A549 (cell line): Measurements from ENCODE around the gene TM6SF1. TPM values are rescaled to one million over a fixed set of nuclear protein-coding genes. Genes with fewer than 3 reads are reported as not detected.
A peak's percentile ranks its signal among the peaks of the same experiment; 100 is the strongest.

ENCODE experiments used
- ATAC-seq, 2 experiments: fragments of 200-7000 bp in 1 of 2; fragments of >200 bp in 1 of 2; cut with Nextera tagmentation in 1 of 2; cut with Tn5 transposase in 1 of 2; 3 replicates each; pipeline versions ENCODE4 v1.8.0 to v1.9.1; 2018 to 2020; ENCODE audit warnings: mild to moderate bottlenecking in 1 of 2, moderate library complexity in 1 of 2
- CTCF ChIA-PET: fragments of 300-600 bp; sonication (Branson Sonifier 250); formaldehyde crosslinking; extraction: SDS; loops from one replicate; lab custom pipeline; 2021; ENCODE audit warnings: antibody characterized with exemption, inconsistent platforms; lab: Yijun Ruan, JAX
- POLR2A ChIA-PET: fragments of 350-600 bp; formaldehyde crosslinking; extraction: SDS; loops from one replicate; lab custom pipeline; 2021; ENCODE audit warnings: antibody characterized with exemption, inconsistent platforms; lab: Yijun Ruan, JAX
- DNase-seq, 2 experiments: peaks; one replicate each; pipeline versions ENCODE4 v3.0.0 to v3.0.0-alpha.2; 2011 to 2016; ENCODE audit warnings: low read depth in 1 of 2, low spot score in 1 of 2
- FAIRE-seq: peaks from 2 replicates; lab custom pipeline; 2011; peaks lifted over from hg19 to GRCh38; lab: Jason Lieb, UNC
- H3K27ac ChIP-seq, 2 experiments: fragments of >200 bp; sonication (Bioruptor Twin); formaldehyde crosslinking; 3 replicates each; pipeline ENCODE4 v1.5.1; 2016 to 2017
- H3K4me1 ChIP-seq: fragments of >200 bp; sonication (Bioruptor Twin); formaldehyde crosslinking; 3 replicates; pipeline ENCODE4 v1.6.1; 2016
- H3K4me2 ChIP-seq: fragments of >200 bp; sonication (Bioruptor Twin); formaldehyde crosslinking; 3 replicates; pipeline ENCODE4 v1.6.1; 2016
- H3K4me3 ChIP-seq: fragments of >200 bp; sonication (Bioruptor Twin); formaldehyde crosslinking; 3 replicates; pipeline ENCODE4 v1.5.1; 2016
- H3K9me3 ChIP-seq: fragments of >200 bp; sonication (Bioruptor Twin); formaldehyde crosslinking; 3 replicates; pipeline ENCODE4 v1.6.1; 2016
- ATOH8 ChIP-seq: fragments of 250-450 bp; sonication (Bioruptor Pico); IDR thresholded peaks from 2 replicates; pipeline ENCODE4 v1.5.0; 2020; ENCODE audit warnings: low read depth, mild to moderate bottlenecking, moderate library complexity
- CBX2 ChIP-seq: fragments of 200-600 bp; sonication (generic); IDR thresholded peaks from 2 replicates; pipeline ENCODE4 v1.6.1; 2016; ENCODE audit warnings: low read depth, mild to moderate bottlenecking, borderline replicate concordance
- CBX8 ChIP-seq: fragments of 200-600 bp; sonication (generic); IDR thresholded peaks from 2 replicates; pipeline ENCODE4 v1.6.1; 2016
- CHD2 ChIP-seq: fragments of 150-350 bp; IDR thresholded peaks from 2 replicates; pipeline ENCODE4 v1.6.1; 2014; ENCODE audit warnings: low read length; ENCODE audit not compliant: partially characterized antibody
- CTCF ChIP-seq: fragments of >200 bp; sonication (Bioruptor Twin); formaldehyde crosslinking; IDR thresholded peaks from 3 replicates; pipeline ENCODE4 v1.5.1; 2016
- E2F6 ChIP-seq: IDR thresholded peaks from 2 replicates; pipeline ENCODE4 v1.6.1; 2012; ENCODE audit warnings: low read depth, borderline replicate concordance
- EHF ChIP-seq: fragments of 250-450 bp; sonication (Bioruptor Pico); IDR thresholded peaks from 2 replicates; pipeline ENCODE4 v1.5.0; 2020; ENCODE audit warnings: mild to moderate bottlenecking
- EP300 ChIP-seq, 2 experiments: fragments of >200 bp; sonication (Bioruptor Twin); formaldehyde crosslinking; IDR thresholded peaks; 2 replicates in 1 of 2; 3 replicates in 1 of 2; pipeline ENCODE4 v1.6.1; 2016 to 2017
- ESRRA ChIP-seq: fragments of 150-350 bp; IDR thresholded peaks from 2 replicates; pipeline ENCODE4 v1.6.1; 2014; ENCODE audit warnings: mild to moderate bottlenecking, low read length, borderline replicate concordance
- FOSB ChIP-seq: fragments of 250-450 bp; sonication (Bioruptor Pico); IDR thresholded peaks from 2 replicates; pipeline ENCODE4 v1.5.0; 2020; ENCODE audit warnings: mild to moderate bottlenecking, moderate library complexity
- FOSL2 ChIP-seq, 2 experiments: fragments of 450-650 bp in 1 of 2; fragments of >200 bp in 1 of 2; sonication (Bioruptor Twin) in 1 of 2; formaldehyde crosslinking; IDR thresholded peaks; 2 replicates each; pipeline versions ENCODE4 v1.5.0 to v1.6.1; 2016 to 2020; ENCODE audit warnings: mild to moderate bottlenecking in 1 of 2, moderate library complexity in 1 of 2
- FOXS1 ChIP-seq: fragments of 250-450 bp; sonication (Bioruptor Pico); IDR thresholded peaks from 2 replicates; pipeline ENCODE4 v1.5.0; 2020; ENCODE audit warnings: mild to moderate bottlenecking, moderate library complexity
- HES2 ChIP-seq: fragments of >200 bp; sonication (Bioruptor Twin); formaldehyde crosslinking; IDR thresholded peaks from 2 replicates; pipeline ENCODE4 v1.6.1; 2016
- HEYL ChIP-seq: fragments of 250-450 bp; sonication (Bioruptor Pico); IDR thresholded peaks from 2 replicates; pipeline ENCODE4 v1.8.0; 2021; ENCODE audit warnings: mild to moderate bottlenecking, moderate library complexity
- HMGXB4 ChIP-seq: fragments of 250-450 bp; sonication (Bioruptor Pico); IDR thresholded peaks from 2 replicates; pipeline ENCODE4 v1.5.0; 2021; ENCODE audit warnings: mild to moderate bottlenecking, moderate library complexity, borderline replicate concordance
- HOXB5 ChIP-seq: fragments of 250-450 bp; sonication (Bioruptor Pico); IDR thresholded peaks from 2 replicates; pipeline ENCODE4 v1.5.0; 2020; ENCODE audit warnings: mild to moderate bottlenecking, moderate library complexity
- JUN ChIP-seq, 2 experiments: fragments of >200 bp; sonication (Bioruptor Twin); formaldehyde crosslinking; IDR thresholded peaks; 2 replicates in 1 of 2; 3 replicates in 1 of 2; pipeline ENCODE4 v1.6.1; 2016 to 2017
- JUNB ChIP-seq: fragments of >200 bp; sonication (Bioruptor Twin); formaldehyde crosslinking; IDR thresholded peaks from 2 replicates; pipeline ENCODE4 v1.6.1; 2016
- KDM1A ChIP-seq: fragments of 200-600 bp; sonication (generic); IDR thresholded peaks from 2 replicates; pipeline ENCODE4 v1.6.1; 2016; ENCODE audit warnings: low read depth, mild to moderate bottlenecking
- KDM5A ChIP-seq: fragments of 200-600 bp; sonication (generic); IDR thresholded peaks from 2 replicates; pipeline ENCODE4 v1.6.1; 2016; ENCODE audit warnings: antibody characterized with exemption, mild to moderate bottlenecking
- MAFK ChIP-seq: fragments of 450-650 bp; IDR thresholded peaks from 2 replicates; pipeline ENCODE4 v1.6.1; 2014; ENCODE audit not compliant: partially characterized antibody
- MAX ChIP-seq: IDR thresholded peaks from 2 replicates; pipeline ENCODE4 v1.6.1; 2012
- NFE2L2 ChIP-seq: fragments of 150-350 bp; conservative IDR thresholded peaks from 2 replicates; pipeline ENCODE4 v1.6.1; 2014; ENCODE audit warnings: low read length
- PHF8 ChIP-seq: fragments of 200-600 bp; sonication (generic); IDR thresholded peaks from 2 replicates; pipeline ENCODE4 v1.6.1; 2016; ENCODE audit warnings: low read depth, mild to moderate bottlenecking, antibody characterized with exemption, moderate library complexity, borderline replicate concordance
- POLR2AphosphoS2 ChIP-seq: conservative IDR thresholded peaks from 2 replicates; pipeline ENCODE4 v1.6.1; 2012; ENCODE audit warnings: low read length, improper control_type of control experiment, inconsistent platforms
- RAD21 ChIP-seq, 2 experiments: fragments of >200 bp in 1 of 2; sonication (Bioruptor Twin) in 1 of 2; formaldehyde crosslinking in 1 of 2; IDR thresholded peaks in 1 of 2; conservative IDR thresholded peaks in 1 of 2; 2 replicates in 1 of 2; 3 replicates in 1 of 2; pipeline ENCODE4 v1.6.1; 2012 to 2018; ENCODE audit warnings: inconsistent platforms in 1 of 2
- RCOR1 ChIP-seq: fragments of 150-350 bp; IDR thresholded peaks from 2 replicates; pipeline ENCODE4 v1.6.1; 2014; ENCODE audit warnings: antibody characterized with exemption, low read length, low read depth
- SREBF2 ChIP-seq: fragments of 450-650 bp; IDR thresholded peaks from 2 replicates; pipeline ENCODE4 v1.6.1; 2014; ENCODE audit warnings: mild to moderate bottlenecking, moderate library complexity
- ZFP36 ChIP-seq: fragments of 450-650 bp; IDR thresholded peaks from 2 replicates; pipeline ENCODE4 v1.6.1; 2014; ENCODE audit warnings: borderline replicate concordance; ENCODE audit not compliant: partially characterized antibody
- WGBS: methylation state at CpG from one replicate; pipeline ENCODE4 v1.1.6; 2017; ENCODE audit errors: missing lambda C conversion rate; 5-methylcytosine and 5-hydroxymethylcytosine counted together
- polyA plus RNA-seq, 4 experiments: library from polyadenylated mRNA; depleted of rRNA in 3 of 4; stranded (reverse); fragments of >200 nt; fragmentation: RNase III in 1 of 4; extraction: RNeasy Plus Mini Kit Qiagen cat#74134 plus additional on column Dnase treatment in 1 of 4; gene quantifications; 2 replicates in 3 of 4; 3 replicates in 1 of 4; pipeline ENCODE4 v1.2.3, GENCODE V29; 2011 to 2017

The TM6SF1 gene
- polyA plus RNA-seq, 2 of the 4 experiments (the other 2 are of a cell fraction): 1.1 TPM; not detected in 1

- Histone ChIP-seq H3K27ac (no peak overlapping the region), H3K4me1 (peaks cover 9% of the 10 kb centered on the region; the same call in 1 of the 3 replicates), H3K4me3 (no peak overlapping the region), H3K4me2 (no peak overlapping the region), H3K9me3 (no peaks in the 10 kb centered on the region)
- 78% methylated on average over 12 of the region's 12 CpGs for WGBS
- peak in 1 of 2 experiments; percentile 6; a peak in 1 of 6 replicates for ATAC-seq
- FAIRE-seq: no peak
- no peak for DNase-seq
- CTCF ChIA-PET: interaction anchor here (0.8 to 1.4 kb wide), 2 partner anchors 9 to 38 kb away, joined by 3 read pairs; no protein-coding TSS in a partner anchor
- no peak for TF ChIP-seq EHF (CRISPR knock-in tag)
- no peak for TF ChIP-seq CBX2
- TF ChIP-seq ZFP36: no peak
- TF ChIP-seq CBX8: no peak
- TF ChIP-seq KDM1A: no peak
- TF ChIP-seq JUN (IDR thresholded peaks at IDR 0.05): no peak
- no peak for TF ChIP-seq RCOR1
- TF ChIP-seq RAD21 (conservative IDR thresholded peaks at IDR 0.05 in 1 of 2, IDR thresholded peaks at IDR 0.05 in 1 of 2): no peak
- no peak for TF ChIP-seq FOSL2 (IDR thresholded peaks at IDR 0.05)
- no peak for TF ChIP-seq FOSL2 (CRISPR knock-in tag; IDR thresholded peaks at IDR 0.05)
- POLR2A ChIA-PET: interaction anchor here (1.5 kb wide), 1 partner anchor 42 kb away, joined by 3 read pairs; no protein-coding TSS in a partner anchor
Observed at GRCh38 chr15:83109532-83109931, 2.1 kb downstream of the TM6SF1 start.

- Histone ChIP-seq H3K4me2 (no peak overlapping the region), H3K9me3 (no peaks in the 10 kb centered on the region), H3K4me1 (peaks cover 9% of the 10 kb centered on the region; the same call in 1 of the 3 replicates), H3K4me3 (no peak overlapping the region), H3K27ac (no peak overlapping the region)
- WGBS: 61% methylated on average over 3 of the region's 3 CpGs
- no peak for TF ChIP-seq KDM5A
- TF ChIP-seq JUNB: no peak
- no peak for TF ChIP-seq FOXS1 (CRISPR knock-in tag)
- TF ChIP-seq CHD2: no peak
- TF ChIP-seq HES2: no peak
- no peak for TF ChIP-seq CBX8
- CTCF ChIA-PET: interaction anchor here (0.5 to 1.4 kb wide), 2 partner anchors 10 to 42 kb away, joined by 3 read pairs; no protein-coding TSS in a partner anchor
- ATAC-seq: no peak
- DNase-seq: no peak
- FAIRE-seq: no peak
- POLR2A ChIA-PET: interaction anchor here (1.5 kb wide), 1 partner anchor 43 kb away, joined by 3 read pairs; no protein-coding TSS in a partner anchor
Observed at GRCh38 chr15:83110381-83110780, 2.9 kb downstream of the TM6SF1 start.

- DNase-seq: no peak
- no peak for FAIRE-seq
- TF ChIP-seq POLR2AphosphoS2 (no peak), FOSB (CRISPR knock-in tag) (no peak), FOXS1 (CRISPR knock-in tag) (no peak), NFE2L2 (no peak), MAFK (no peak), HOXB5 (CRISPR knock-in tag) (no peak), HMGXB4 (CRISPR knock-in tag) (no peak), ATOH8 (CRISPR knock-in tag) (no peak), PHF8 (no peak), E2F6 (no peak), ESRRA (no peak), RAD21 (conservative IDR thresholded peaks at IDR 0.05 in 1 of 2, IDR thresholded peaks at IDR 0.05 in 1 of 2) (no peak), CHD2 (no peak), MAX (no peak), SREBF2 (no peak), KDM5A (no peak), HEYL (CRISPR knock-in tag) (no peak), EP300 (IDR thresholded peaks at IDR 0.05) (no peak), CTCF (no peak)
Observed at GRCh38 chr15:83111149-83111548, 3.7 kb downstream of the TM6SF1 start.

More at GRCh38 chr15:83111149-83111548, 3.7 kb downstream of the TM6SF1 start:
- ChIA-PET POLR2A (no interaction called here), CTCF (interaction anchor here (0.5 kb wide), 1 partner anchor 43 kb away, joined by 3 read pairs; no protein-coding TSS in a partner anchor)
- peaks cover 9% of the 10 kb centered on the region; the same call in 1 of the 3 replicates for H3K4me1 ChIP-seq
- H3K27ac ChIP-seq: no peak overlapping the region
- H3K4me3 ChIP-seq: no peak overlapping the region
- no peak for ATAC-seq
- no peak overlapping the region for H3K4me2 ChIP-seq
- no peaks in the 10 kb centered on the region for H3K9me3 ChIP-seq
- 59% methylated on average over 3 of the region's 3 CpGs for WGBS
